NCI-H345 treated with DMSO at 0.1 percent for 48 hours (cell line): ENCODE results near the gene CCDC9.
"Not testable (repeated sequence)": the region's sequence is repeated elsewhere in the genome, so short reads cannot be mapped to it uniquely, and the experiment has no call there.

Source experiments
- DNase-seq: peaks from one replicate; lab custom pipeline; 2025; ENCODE audit not compliant: unreplicated experiment; lab: John Stamatoyannopoulos, UW

The CCDC9 gene

GRCh38 chr19:47258895-47259555 is 2.7 kb downstream of the CCDC9 start:
- DNase-seq: no peak

GRCh38 chr19:47260476-47260875 is 4.2 kb downstream of the CCDC9 start:
- DNase-seq: no peak

GRCh38 chr19:47261946-47262793 is 5.8 kb downstream of the CCDC9 start:
- not testable (repeated sequence) for DNase-seq

- DNase-seq: no peak
These were observed 8.3 kb downstream of the CCDC9 start for GRCh38 chr19:47264629-47265028.

- no peak for DNase-seq
These were observed 10.1 kb downstream of the CCDC9 start for GRCh38 chr19:47266401-47266941.

GRCh38 chr19:47267350-47267759 is 11.0 kb downstream of the CCDC9 start:
- DNase-seq: no peak

GRCh38 chr19:47268028-47268427 is 11.7 kb downstream of the CCDC9 start:
- no peak for DNase-seq

- no peak for DNase-seq
These were observed 13.3 kb downstream of the CCDC9 start for GRCh38 chr19:47269596-47269995.

- DNase-seq: no peak
These were observed 14.1 kb downstream of the CCDC9 start for GRCh38 chr19:47270408-47270807.

- DNase-seq: no peak
These were observed 15.6 kb downstream of the CCDC9 start for GRCh38 chr19:47271949-47272348.

- DNase-seq: no peak
These were observed 16.4 kb downstream of the CCDC9 start for GRCh38 chr19:47272448-47273312.

- peak; percentile 61 for DNase-seq
These were observed 17.2 kb downstream of the CCDC9 start for GRCh38 chr19:47273313-47274070.

GRCh38 chr19:47274071-47274890 is 18.0 kb downstream of the CCDC9 start, which contains the start of gene INAFM1:
Gene INAFM1 (plus strand): TSS chr19:47274885. CDS start chr19:47274920, 35 bp downstream.
- DNase-seq: peak; percentile 61

- DNase-seq: peak; percentile 11
These were observed 18.8 kb downstream of the CCDC9 start for GRCh38 chr19:47274891-47275761.

GRCh38 chr19:47275791-47276461 is 19.6 kb downstream of the CCDC9 start:
- no peak for DNase-seq

- DNase-seq: not testable (repeated sequence)
These were observed 20.2 kb downstream of the CCDC9 start for GRCh38 chr19:47276513-47276912.

- DNase-seq: no peak
These were observed 24.0 kb downstream of the CCDC9 start for GRCh38 chr19:47280183-47280797.
